ENCODE measurements around the gene AFF3.

The AFF3 gene

GRCh38 chr2:99656994-99657393 lies 485.4 kb downstream of the AFF3 start:
- Histone ChIP-seq H4K20me1 (ENCODE audit: insufficient read depth, low read length) (no peaks in the 10 kb centered on the region), H3K9me2 (ENCODE audit: low read depth, low read length) (no peaks in the 10 kb centered on the region), H2AFZ (ENCODE audit: low read length) (no peak overlapping the region), H3K27ac (ENCODE audit: low read depth, low read length, poor library complexity, severe bottlenecking) (no peak overlapping the region), H3K4me1 (ENCODE audit: insufficient read depth, low read length, severe bottlenecking) (no peaks in the 10 kb centered on the region), H3K27me3 (ENCODE audit: insufficient read depth, low read length) (no peaks in the 10 kb centered on the region), H3K79me2 (ENCODE audit: insufficient read depth, low read length) (no peaks in the 10 kb centered on the region), H3K4me2 (ENCODE audit: low read length) (no peak overlapping the region), H3K36me3 (ENCODE audit: insufficient read depth, low read length) (peaks cover 73% of the 10 kb centered on the region), H3K9ac (ENCODE audit: low read length) (no peak overlapping the region), H3K9me3 (ENCODE audit: low read length) (no peaks in the 10 kb centered on the region), H3F3A (ENCODE audit: insufficient read depth, low read length) (no peaks in the 10 kb centered on the region), H3K4me3 (ENCODE audit: low read depth, low read length, poor library complexity, severe bottlenecking) (no peak overlapping the region)
- TF ChIP-seq CTCF (IDR thresholded peaks at IDR 0.05; ENCODE audit: low read length) (no peak), EZH2 (IDR thresholded peaks at IDR 0.05; ENCODE audit: borderline replicate concordance, low read length) (no peak)

- no peak overlapping the region for H3K9ac ChIP-seq (ENCODE audit: low read length)
- no peaks in the 10 kb centered on the region for H3K9me3 ChIP-seq (ENCODE audit: low read length)
- no peak overlapping the region for H3K27ac ChIP-seq (ENCODE audit: low read depth, low read length, poor library complexity, severe bottlenecking)
- peaks cover 60% of the 10 kb centered on the region for H3K36me3 ChIP-seq (ENCODE audit: insufficient read depth, low read length)
- H3K9me2 ChIP-seq (ENCODE audit: low read depth, low read length), result no peaks in the 10 kb centered on the region
- TF ChIP-seq EZH2 (IDR thresholded peaks at IDR 0.05; ENCODE audit: borderline replicate concordance, low read length) (no peak), CTCF (IDR thresholded peaks at IDR 0.05; ENCODE audit: low read length) (no peak)
- no peaks in the 10 kb centered on the region for H3K27me3 ChIP-seq (ENCODE audit: insufficient read depth, low read length)
- H3K4me3 ChIP-seq (ENCODE audit: low read depth, low read length, poor library complexity, severe bottlenecking), result no peak overlapping the region
- H3F3A ChIP-seq (ENCODE audit: insufficient read depth, low read length), result no peaks in the 10 kb centered on the region
- H3K4me1 ChIP-seq (ENCODE audit: insufficient read depth, low read length, severe bottlenecking), result no peaks in the 10 kb centered on the region
- H3K79me2 ChIP-seq (ENCODE audit: insufficient read depth, low read length), result no peaks in the 10 kb centered on the region
- no peak overlapping the region for H3K4me2 ChIP-seq (ENCODE audit: low read length)
- no peak overlapping the region for H2AFZ ChIP-seq (ENCODE audit: low read length)
- H4K20me1 ChIP-seq (ENCODE audit: insufficient read depth, low read length), result no peaks in the 10 kb centered on the region
Observed at GRCh38 chr2:99653433-99653832, 489.0 kb downstream of the AFF3 start.

GRCh38 chr2:99652862-99653261 lies 489.5 kb downstream of the AFF3 start:
- H3K4me3 ChIP-seq (ENCODE audit: low read depth, low read length, poor library complexity, severe bottlenecking), result no peak overlapping the region
- H3K27me3 ChIP-seq (ENCODE audit: insufficient read depth, low read length), result no peaks in the 10 kb centered on the region
- H3K4me1 ChIP-seq (ENCODE audit: insufficient read depth, low read length, severe bottlenecking), result no peaks in the 10 kb centered on the region
- H3K9me3 ChIP-seq (ENCODE audit: low read length), result no peaks in the 10 kb centered on the region
- H3K27ac ChIP-seq (ENCODE audit: low read depth, low read length, poor library complexity, severe bottlenecking), result no peak overlapping the region
- no peaks in the 10 kb centered on the region for H3K9me2 ChIP-seq (ENCODE audit: low read depth, low read length)
- H3F3A ChIP-seq (ENCODE audit: insufficient read depth, low read length), result no peaks in the 10 kb centered on the region
- peaks cover 62% of the 10 kb centered on the region for H3K36me3 ChIP-seq (ENCODE audit: insufficient read depth, low read length)
- TF ChIP-seq EZH2 (IDR thresholded peaks at IDR 0.05; ENCODE audit: borderline replicate concordance, low read length) (no peak), CTCF (IDR thresholded peaks at IDR 0.05; ENCODE audit: low read length) (no peak)
- no peaks in the 10 kb centered on the region for H3K79me2 ChIP-seq (ENCODE audit: insufficient read depth, low read length)
- H3K9ac ChIP-seq (ENCODE audit: low read length), result no peak overlapping the region
- H3K4me2 ChIP-seq (ENCODE audit: low read length), result no peak overlapping the region
- H2AFZ ChIP-seq (ENCODE audit: low read length), result no peak overlapping the region
- H4K20me1 ChIP-seq (ENCODE audit: insufficient read depth, low read length), result no peaks in the 10 kb centered on the region

Measured in OCI-LY1 (cell line).